ENCODE measurements around the gene PICK1.
"Not testable (repeated sequence)": the region's sequence is repeated elsewhere in the genome, so short reads cannot be mapped to it uniquely, and the experiment has no call there.

The PICK1 gene

DNA sequence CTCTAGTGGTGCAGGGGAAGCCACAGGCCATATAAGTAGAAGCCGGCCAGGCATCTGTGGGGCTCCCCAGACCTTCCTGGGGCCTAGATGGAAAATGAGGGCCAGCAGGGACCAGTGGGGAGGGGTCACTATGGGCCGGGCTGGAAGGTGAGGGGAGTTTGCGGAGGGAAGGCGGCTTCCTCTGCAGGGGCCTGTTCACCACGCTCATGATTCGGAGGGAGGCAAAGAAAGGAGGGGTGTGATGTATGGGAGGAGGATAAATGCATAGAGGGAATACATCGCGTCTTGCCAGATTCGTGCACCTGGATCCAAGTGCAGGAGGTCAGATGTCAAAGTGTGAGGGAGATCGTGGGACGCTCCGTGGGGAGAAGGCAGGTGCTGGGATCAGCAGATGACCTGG lies 19.9 kb downstream of the PICK1 start:
- no peak for FAIRE-seq

DNA sequence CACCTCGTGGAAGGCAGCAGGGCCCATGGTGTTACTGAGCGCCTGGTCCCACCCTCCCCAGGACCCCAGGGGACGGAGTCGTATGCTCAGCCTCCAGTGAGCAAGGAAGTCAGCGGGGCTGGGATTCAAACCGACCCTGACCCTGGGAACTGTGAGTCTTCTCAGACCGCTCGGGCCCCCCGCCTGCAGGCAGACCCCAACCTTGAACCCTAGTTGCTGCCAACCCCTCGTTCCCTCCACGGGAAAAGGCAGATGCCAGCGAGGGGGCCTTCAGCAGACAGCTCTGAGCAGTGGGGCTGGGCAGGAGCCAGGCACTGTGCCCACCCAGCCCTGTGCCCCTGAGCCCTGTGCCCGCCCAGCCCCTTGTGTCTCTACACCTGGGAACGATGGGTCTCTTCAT lies 20.4 kb downstream of the PICK1 start:
- no peak for FAIRE-seq

DNA sequence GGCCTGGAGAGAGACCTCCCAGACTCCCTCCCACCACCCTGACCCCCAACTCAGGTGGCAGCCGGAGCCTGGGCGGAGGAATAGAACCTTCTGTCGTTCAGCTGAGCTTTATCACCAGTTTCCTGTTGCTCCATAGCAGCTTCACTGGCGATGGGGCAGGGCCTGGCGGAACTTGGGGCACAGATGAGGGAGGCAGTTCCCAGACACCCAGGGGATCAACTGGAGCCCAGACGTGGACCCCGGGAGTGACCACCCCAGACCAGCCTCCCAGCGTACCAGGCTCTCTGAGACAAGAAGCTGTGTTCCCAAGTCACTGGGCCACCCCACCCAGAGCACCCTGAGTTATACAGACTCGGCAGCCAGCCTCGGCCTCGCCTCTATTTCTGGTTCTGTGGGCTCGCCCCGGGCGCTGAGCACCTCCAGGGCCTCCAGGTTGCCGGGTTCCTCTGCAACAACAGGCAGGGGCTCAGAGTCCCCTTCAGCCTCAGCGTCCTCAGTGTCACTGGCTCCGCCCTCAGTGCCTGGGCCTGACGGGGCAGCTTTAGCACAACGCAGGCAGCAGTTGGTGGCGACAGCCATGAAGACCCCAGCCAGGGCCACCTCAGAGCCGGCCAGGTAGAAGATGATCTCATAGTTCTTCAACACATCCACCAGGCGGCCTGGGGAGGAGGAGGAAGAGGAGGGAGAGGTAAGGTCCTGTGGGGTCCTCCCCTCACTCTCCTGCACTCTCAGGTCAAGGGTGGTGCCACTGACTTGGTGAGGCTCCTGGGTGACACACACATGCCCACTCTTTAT lies 21.0 kb downstream of the PICK1 start:
- no peak for FAIRE-seq

DNA sequence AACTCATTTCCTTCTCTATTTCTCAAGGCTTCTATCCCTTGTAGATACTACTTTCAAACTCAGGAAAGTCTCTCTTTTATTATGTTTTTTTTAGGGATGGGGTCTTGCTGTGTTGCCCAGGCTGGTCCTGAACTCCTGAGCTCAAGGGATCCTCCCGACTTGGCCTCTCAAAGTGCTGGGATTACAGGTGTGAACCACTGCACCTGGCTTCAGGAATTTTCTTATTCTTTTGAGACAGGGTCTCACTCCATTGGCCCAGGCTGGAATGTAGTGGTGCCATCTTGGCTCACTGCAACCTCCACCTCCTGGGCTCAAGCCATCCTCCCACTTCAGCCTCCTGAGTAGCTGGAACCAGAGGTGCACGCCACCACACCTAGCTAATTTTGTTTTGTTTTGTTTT lies 22.0 kb downstream of the PICK1 start:
- not testable (repeated sequence) for FAIRE-seq

DNA sequence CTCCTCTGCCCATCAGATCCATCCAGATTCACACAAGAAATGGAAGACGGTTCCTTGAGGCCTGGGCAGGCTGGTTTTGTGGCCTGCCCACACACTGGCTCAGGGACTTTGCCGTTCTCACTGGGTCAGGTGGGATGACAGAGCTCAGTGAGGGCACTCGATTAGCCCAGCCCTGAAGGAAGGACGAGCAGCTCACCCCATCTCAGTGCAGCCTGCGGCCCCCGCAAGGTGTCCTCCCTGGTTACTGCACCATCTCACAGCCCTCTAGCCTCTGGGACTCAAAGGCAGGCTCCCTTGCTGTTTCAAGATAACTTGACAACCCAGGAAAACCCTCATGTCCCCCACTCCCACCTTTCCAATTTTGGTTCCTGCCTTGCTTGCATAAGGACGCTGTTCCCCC lies 22.6 kb downstream of the PICK1 start:
- no peak for FAIRE-seq

- FAIRE-seq, result no peak
Observed at GRCh38 chr22:38080474-38080849, 23.3 kb downstream of the PICK1 start.

DNA sequence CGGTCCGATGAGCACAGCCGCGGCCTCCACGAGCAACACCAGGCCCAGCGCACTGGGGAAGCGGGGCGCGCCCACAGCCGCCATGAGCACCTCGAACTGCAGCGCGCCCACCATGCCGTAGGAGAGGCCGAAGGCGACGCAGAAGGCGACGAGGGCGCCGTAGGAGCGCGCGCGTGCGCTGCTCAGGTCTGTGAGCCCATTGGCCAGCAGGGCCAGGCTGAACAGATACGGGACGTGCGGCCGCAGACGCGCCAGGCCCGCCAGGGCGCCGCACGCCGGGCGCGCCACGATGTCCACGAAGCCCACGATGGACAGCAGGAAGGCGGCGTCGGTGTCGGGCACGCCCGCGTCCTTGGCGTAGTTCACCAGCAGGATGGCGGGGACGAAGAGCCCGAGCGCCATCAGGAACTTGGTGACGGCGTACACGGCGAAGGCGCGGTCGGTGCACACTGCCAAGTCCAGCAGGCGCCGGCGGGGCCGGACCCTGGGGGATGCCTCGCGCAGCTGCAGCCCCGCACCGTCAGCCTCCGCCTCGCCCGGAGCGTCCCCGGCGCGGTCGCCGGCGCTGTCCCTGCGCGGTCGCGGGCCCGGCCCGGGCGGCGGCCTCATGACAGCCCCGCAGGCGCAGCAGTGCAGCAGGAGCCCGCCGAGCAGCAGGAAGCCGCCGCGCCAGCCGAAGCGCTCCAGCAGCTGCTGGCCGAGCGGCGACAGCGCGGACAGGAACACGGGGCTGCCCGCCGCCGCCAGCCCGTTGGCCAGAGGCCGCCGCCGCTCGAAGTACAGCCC lies 23.8 kb downstream of the PICK1 start:
- no peak for FAIRE-seq

DNA sequence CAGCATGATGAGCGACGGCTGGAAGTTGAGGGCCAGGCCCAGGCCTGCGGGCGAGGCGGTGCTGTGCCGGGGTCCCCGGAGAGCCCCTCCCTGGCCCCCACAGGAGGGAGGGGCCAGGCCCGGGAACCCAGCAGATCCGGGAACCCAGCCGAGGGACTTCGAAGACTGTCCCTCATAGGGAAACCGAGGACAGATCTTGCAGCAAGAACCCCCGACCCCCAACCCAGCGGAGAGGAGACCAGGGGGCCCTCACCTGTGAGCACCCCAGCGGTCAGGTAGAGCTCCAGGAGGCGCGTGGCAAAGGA lies 24.4 kb downstream of the PICK1 start:
- no peak for FAIRE-seq

DNA sequence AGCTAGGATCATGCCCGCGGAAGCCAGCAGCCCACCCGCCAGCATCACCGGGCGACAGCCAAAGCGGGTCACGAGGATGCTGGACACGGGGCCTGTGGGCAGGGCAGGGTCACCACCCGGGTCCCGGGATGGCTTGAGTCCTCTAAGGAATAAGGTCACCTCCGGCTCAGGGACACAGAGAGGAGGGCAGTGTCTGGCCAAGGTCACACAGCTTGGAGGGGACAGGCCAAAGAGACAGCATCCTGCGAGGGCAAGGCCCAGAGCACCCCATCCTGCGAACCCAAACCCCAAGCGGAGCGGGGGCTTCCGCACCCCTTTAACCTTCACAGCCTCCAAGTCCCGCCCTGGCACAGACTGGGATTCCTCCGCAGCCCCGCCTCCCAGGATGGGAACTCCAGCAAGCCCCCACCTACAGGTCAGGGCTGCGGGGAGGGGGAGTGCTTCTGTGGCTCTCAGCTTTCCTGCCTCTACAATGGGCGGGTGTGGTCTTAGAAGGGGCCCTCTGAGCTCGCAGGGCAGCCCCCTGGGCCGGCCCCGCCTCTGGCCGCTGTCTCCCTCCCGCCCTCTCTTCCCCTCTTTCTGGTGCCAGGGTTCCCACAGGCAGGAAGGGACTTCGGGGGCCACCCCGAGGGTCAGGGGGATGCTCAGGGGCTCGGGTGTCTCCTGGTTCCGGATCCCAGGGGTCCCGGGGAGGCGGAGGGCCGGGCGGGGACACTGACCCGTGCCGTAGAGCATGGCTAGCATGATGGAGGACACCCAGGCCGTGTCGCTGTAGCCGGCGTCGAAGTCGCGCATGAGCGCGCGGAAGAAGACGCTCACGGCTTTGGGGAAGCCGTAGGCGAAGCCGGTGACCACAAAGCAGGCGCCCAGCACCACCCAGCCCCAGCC lies 25.0 kb downstream of the PICK1 start:
- FAIRE-seq, result no peak

- no peak for FAIRE-seq
Observed at GRCh38 chr22:38082986-38083710, 25.9 kb downstream of the PICK1 start.

GRCh38 chr22:38083931-38084631 lies 26.9 kb downstream of the PICK1 start, which contains the start of gene SLC16A8:
Gene SLC16A8, minus strand, starts transcription at chr22:38084184. Its CDS starts 1,311 bp downstream, at chr22:38082873.
- no peak for FAIRE-seq

- no peak for FAIRE-seq
Observed at GRCh38 chr22:38085056-38085455, 27.9 kb downstream of the PICK1 start.

GRCh38 chr22:38085501-38085900 lies 28.3 kb downstream of the PICK1 start:
- no peak for FAIRE-seq

GRCh38 chr22:38086001-38086845 lies 29.0 kb downstream of the PICK1 start:
- FAIRE-seq, result no peak

GRCh38 chr22:38086942-38087341 lies 29.7 kb downstream of the PICK1 start:
- FAIRE-seq, result no peak

GRCh38 chr22:38087855-38088254 lies 30.7 kb downstream of the PICK1 start:
- FAIRE-seq, result no peak

DNA sequence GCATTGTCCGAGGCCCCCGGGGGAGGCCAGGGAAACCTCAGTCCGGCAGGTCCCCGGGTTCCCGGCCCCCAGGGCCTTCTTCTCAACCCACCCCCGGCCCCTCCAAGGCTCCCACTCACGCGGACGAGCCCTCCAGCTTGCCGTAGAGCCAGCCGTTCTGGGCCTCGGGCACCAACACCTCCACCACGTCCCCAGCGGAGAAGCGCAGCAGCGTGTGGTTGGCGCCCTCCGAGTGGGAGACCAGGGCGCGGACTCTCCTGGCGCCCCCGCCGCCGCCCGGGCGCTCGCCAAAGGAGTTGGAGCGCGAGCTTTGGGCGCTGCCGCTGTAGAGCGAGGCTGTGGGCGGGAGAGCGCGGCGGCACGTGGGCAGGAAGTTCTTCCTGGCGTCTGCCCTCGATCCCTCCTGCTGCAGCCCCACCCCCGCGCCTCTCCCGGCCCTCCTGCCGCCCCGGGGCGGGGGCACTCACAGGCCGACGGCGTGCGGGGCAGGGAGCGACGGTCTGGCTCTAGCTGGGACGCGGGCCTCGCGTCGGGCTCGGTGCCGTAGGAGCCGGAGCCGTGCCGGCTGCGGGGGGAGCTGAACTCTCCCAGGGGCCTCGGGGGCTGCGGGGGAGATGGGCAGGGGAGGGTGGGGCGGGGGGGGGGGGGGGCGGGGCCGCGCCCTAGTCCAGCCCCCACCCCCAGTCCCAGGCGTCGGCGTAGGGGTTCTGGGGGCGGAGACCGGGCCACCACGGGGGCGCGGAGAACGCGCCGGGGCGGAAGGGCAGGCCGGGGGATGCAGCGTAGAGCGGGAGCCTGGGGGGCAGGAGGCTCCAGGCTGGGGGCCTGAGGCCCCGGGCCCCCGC lies 31.6 kb downstream of the PICK1 start:
- no peak for FAIRE-seq

GRCh38 chr22:38089474-38089851 lies 32.3 kb downstream of the PICK1 start:
- FAIRE-seq, result no peak

GRCh38 chr22:38097058-38097457 lies 39.9 kb downstream of the PICK1 start:
- no peak for FAIRE-seq
